Upper lobe of left lung (tissue), 6 donors: ENCODE measurements around the gene CNPY1. TPM values are rescaled to one million over a fixed set of nuclear protein-coding genes. Genes with fewer than 3 reads are reported as not detected.

Experiments
- ATAC-seq, 2 donors: fragments of 200-7000 bp; cut with Tn5 transposase; one replicate each; pipeline ENCODE4 v1.9.1; 2022; ENCODE audit warnings: mild to moderate bottlenecking in 2 of 2, moderate library complexity in 2 of 2; ENCODE audit not compliant: low FRiP score in 2 of 2
- DNase-seq, 2 donors: peaks; one replicate each; pipeline ENCODE4 v3.0.0-alpha.2; 2019 to 2020
- H3K27ac ChIP-seq, 4 donors: fragments of 200-600 bp; sonication (generic); one replicate each; pipeline ENCODE4 v1.5.1; 2016 to 2019
- H3K27me3 ChIP-seq, 4 donors: fragments of 200-600 bp; sonication (generic); one replicate each; pipeline ENCODE4 v1.5.1; 2017 to 2019
- H3K36me3 ChIP-seq, 4 donors: fragments of 200-600 bp; sonication (generic); one replicate each; pipeline ENCODE4 v1.5.1; 2016 to 2019
- H3K4me1 ChIP-seq, 4 donors: fragments of 200-600 bp; sonication (generic); one replicate each; pipeline ENCODE4 v1.5.1; 2018 to 2019
- H3K4me3 ChIP-seq, 4 donors: fragments of 200-600 bp; sonication (generic); one replicate each; pipeline ENCODE4 v1.5.1; 2017 to 2019; ENCODE audit warnings: mild to moderate bottlenecking in 2 of 4, moderate library complexity in 1 of 4
- H3K9me3 ChIP-seq, 4 donors: fragments of 200-600 bp; sonication (generic); one replicate each; pipeline ENCODE4 v1.5.1; 2018 to 2019
- EP300 ChIP-seq, 4 donors: sonication (generic); formaldehyde crosslinking; IDR thresholded peaks; one replicate each; pipeline ENCODE4 v1.5.1; 2017; ENCODE audit warnings: antibody characterized with exemption in 4 of 4, control low read depth in 2 of 4
- POLR2A ChIP-seq, 4 donors: fragments of 450-650 bp; IDR thresholded peaks; one replicate each; pipeline ENCODE4 v1.5.1; 2016 to 2017; ENCODE audit warnings: antibody characterized with exemption in 4 of 4, mild to moderate bottlenecking in 2 of 4
- POLR2AphosphoS5 ChIP-seq, 2 donors: sonication (generic); formaldehyde crosslinking; IDR thresholded peaks; one replicate each; pipeline ENCODE4 v1.5.1; 2017; ENCODE audit warnings: antibody characterized with exemption in 2 of 2
- WGBS, 2 donors: methylation state at CpG; one replicate each; pipeline ENCODE4 v1.1.5; 2017 to 2018; 5-methylcytosine and 5-hydroxymethylcytosine counted together
- total RNA-seq, 6 donors: library from RNA; depleted of rRNA in 4 of 6; stranded (reverse); fragments of >200 nt in 4 of 6; gene quantifications; one replicate each; pipeline versions ENCODE4 v1.1.0 to v1.2.1, GENCODE V29; 2016 to 2021
- TF ChIP-seq, protein P1 (sequence below), 6 experiments: fragments of 450-650 bp in 4 of 6; fragments of 200-600 bp in 2 of 6; sonication (generic) in 2 of 6; IDR thresholded peaks; one replicate each; pipeline ENCODE4 v1.5.1; 2016 to 2019; ENCODE audit warnings: antibody characterized with exemption in 6 of 6
- donor health status: DM: no; HTN: no; CAD: no; lungs with moderate emphysema.
- donor health status: DM: no; HTN: yes; CAD: no; lungs with severe emphysema.

The CNPY1 gene
- total RNA-seq, 6 donors from 2014 or later, result not detected

DNA sequence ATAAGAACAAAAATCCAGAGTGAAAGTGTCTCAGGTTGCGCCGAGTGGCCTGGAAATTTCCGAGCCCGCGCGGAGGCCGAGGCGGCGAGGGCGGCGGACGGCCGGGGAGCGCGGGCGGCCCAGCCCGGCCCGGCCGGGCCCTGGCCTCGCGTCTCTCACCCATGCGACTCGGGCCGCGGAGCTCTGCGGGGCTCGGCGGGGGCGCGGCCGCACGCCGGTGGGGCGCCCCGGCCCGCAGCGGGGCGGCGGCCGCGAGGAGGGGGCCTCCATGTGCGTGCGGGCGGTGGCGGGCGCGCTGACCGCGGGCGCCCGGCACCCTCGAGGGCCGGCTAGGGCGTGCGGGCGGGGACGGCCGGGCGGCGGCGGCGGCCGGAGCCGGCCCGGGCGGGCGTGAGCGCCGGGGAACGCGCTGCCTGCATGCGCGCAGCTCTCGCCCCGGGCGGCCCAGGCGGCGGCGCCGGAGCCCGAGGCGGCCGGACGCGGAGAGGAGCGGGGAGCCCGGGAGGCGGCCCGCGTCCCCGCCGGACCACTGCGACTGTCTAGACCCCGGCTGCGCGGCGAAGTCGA lies 88.7 kb downstream of the CNPY1 start:
- 8 to 9% methylated on average over 8 to 38 of the region's 98 CpGs for WGBS, 2 donors
- peaks cover 3 to 94% (median 62%) of the 10 kb centered on the region in 4 donors for H3K27me3 ChIP-seq
- no peak for TF ChIP-seq EP300 (IDR thresholded peaks at IDR 0.05)
- TF ChIP-seq POLR2A (IDR thresholded peaks at IDR 0.05), result no peak
- peaks cover 29 to 58% (median 33%) of the 10 kb centered on the region in 4 donors for H3K4me1 ChIP-seq
- H3K27ac ChIP-seq, result no peak overlapping the region
- H3K4me3 ChIP-seq, result peak overlapping the region in 3 of 4 donors; percentile 31 to 52 (median 52)
- no peaks in the 10 kb centered on the region for H3K9me3 ChIP-seq
- H3K36me3 ChIP-seq, result no peaks in the 10 kb centered on the region
- DNase-seq, result peak in 1 of 2 donors; percentile 76
- no peak for ATAC-seq

DNA sequence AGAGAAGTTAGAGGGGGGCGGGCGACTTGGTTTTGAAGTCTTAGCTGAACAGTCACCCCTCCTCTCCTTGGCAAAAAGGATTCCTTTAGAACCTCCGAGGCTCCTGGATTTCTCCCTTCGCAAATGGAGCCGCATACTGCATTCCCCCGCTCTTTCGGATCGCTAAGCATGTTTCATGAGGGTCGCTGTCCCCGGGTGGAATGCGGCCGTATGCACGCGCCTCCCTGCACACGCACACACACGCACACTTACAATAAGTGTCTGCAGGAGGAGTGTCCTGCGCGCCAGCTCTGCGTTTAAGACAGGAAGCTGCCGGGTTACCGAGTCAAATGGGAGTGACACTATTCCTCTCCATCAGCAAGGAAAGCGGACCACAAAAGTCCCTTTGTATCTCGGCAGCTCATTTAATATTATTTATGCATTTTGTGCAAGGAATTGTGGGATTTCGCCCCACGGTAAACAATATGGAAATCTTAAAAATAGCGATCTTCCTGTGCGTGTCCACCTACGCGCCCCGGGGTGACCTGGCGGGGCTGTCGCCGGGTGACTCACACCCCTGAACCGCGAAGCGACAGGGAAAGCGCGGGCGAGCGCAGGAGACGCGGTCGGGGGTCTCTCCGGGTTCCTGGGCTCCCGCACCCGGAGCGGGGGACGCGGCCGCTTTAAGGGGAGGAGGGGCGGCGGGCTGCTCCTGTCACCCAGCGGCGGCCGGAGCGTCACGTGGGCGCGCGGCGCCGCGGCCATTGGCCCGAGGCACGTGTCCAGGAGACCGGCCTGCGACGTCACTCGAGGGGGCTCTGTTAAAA lies 89.4 kb downstream of the CNPY1 start:
- TF ChIP-seq, protein P1, sequence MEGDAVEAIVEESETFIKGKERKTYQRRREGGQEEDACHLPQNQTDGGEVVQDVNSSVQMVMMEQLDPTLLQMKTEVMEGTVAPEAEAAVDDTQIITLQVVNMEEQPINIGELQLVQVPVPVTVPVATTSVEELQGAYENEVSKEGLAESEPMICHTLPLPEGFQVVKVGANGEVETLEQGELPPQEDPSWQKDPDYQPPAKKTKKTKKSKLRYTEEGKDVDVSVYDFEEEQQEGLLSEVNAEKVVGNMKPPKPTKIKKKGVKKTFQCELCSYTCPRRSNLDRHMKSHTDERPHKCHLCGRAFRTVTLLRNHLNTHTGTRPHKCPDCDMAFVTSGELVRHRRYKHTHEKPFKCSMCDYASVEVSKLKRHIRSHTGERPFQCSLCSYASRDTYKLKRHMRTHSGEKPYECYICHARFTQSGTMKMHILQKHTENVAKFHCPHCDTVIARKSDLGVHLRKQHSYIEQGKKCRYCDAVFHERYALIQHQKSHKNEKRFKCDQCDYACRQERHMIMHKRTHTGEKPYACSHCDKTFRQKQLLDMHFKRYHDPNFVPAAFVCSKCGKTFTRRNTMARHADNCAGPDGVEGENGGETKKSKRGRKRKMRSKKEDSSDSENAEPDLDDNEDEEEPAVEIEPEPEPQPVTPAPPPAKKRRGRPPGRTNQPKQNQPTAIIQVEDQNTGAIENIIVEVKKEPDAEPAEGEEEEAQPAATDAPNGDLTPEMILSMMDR (IDR thresholded peaks at IDR 0.05), result no peak
- WGBS, 2 donors, result 4 to 5% methylated on average over 35 to 69 of the region's 69 CpGs
- peak; percentile 28 to 93 for DNase-seq
- Histone ChIP-seq H3K36me3 (no peaks in the 10 kb centered on the region), H3K27me3 (peaks cover 3 to 90% (median 60%) of the 10 kb centered on the region in 4 donors), H3K27ac (no peak overlapping the region), H3K4me3 (peak overlapping the region in 3 of 4 donors; percentile 31 to 52 (median 52)), H3K4me1 (peaks cover 29 to 58% (median 33%) of the 10 kb centered on the region in 4 donors), H3K9me3 (no peaks in the 10 kb centered on the region)
- peak in 1 of 2 donors; percentile 87 for ATAC-seq

DNA sequence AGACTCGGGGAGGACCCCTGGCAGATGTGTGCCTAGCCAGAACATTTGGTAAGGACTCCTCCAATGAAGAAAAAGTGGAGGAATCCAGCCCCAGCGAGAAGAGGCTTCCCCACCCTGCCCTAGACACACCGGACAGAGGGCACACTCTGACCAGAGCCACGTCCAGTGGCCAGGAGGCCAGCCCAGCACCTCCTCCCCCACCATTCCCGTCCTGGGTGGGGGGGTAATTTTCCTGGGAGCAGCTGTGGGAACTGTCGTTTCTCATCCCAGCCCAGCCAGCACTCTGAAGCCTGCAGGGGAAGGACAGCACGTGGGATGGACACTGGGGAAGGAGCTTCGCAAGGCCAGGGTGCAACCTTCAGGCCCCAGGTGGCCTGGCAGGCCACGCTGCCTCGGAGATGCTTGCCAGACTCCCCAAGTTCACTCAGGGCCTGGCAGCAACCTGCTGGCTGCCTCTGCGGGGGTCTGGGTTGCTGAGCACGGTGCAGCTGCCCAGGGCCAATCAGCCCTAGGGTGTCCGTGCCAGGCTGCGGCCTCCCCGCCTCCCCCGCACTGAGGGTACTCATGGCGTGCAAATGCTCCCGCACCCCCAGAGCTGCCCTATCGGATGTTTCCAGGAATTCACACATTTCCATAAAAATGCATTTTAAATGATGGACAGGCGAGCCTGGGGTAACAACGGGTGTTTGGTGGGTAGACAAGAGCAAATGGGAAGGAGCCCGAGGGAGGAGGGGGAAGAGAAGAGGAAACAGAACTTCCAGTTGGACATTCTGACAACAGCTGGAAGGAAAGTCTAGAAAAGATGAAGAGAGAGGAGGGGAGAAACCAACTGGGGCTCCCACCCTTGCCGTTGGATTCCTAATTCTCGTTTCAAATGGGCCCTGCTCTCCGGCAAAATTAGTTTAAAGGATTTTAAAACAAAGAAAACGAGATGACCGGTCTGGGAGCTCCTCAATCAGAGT lies 90.3 kb downstream of the CNPY1 start:
- peaks cover 29 to 62% (median 33%) of the 10 kb centered on the region in 4 donors for H3K4me1 ChIP-seq
- H3K4me3 ChIP-seq, result no peak overlapping the region
- TF ChIP-seq, protein P1 (IDR thresholded peaks at IDR 0.05), result no peak
- TF ChIP-seq POLR2A (IDR thresholded peaks at IDR 0.05) (no peak), POLR2AphosphoS5 (IDR thresholded peaks at IDR 0.05) (no peak), EP300 (IDR thresholded peaks at IDR 0.05) (no peak)
- H3K9me3 ChIP-seq, result no peaks in the 10 kb centered on the region
- 5 to 10% methylated on average over 17 to 24 of the region's 27 CpGs for WGBS, 2 donors
- ATAC-seq (no peak), DNase-seq (peak in 1 of 2 donors; percentile 64)
- no peaks in the 10 kb centered on the region for H3K36me3 ChIP-seq
- peaks cover 3 to 90% (median 58%) of the 10 kb centered on the region in 4 donors for H3K27me3 ChIP-seq
- no peak overlapping the region for H3K27ac ChIP-seq

DNA sequence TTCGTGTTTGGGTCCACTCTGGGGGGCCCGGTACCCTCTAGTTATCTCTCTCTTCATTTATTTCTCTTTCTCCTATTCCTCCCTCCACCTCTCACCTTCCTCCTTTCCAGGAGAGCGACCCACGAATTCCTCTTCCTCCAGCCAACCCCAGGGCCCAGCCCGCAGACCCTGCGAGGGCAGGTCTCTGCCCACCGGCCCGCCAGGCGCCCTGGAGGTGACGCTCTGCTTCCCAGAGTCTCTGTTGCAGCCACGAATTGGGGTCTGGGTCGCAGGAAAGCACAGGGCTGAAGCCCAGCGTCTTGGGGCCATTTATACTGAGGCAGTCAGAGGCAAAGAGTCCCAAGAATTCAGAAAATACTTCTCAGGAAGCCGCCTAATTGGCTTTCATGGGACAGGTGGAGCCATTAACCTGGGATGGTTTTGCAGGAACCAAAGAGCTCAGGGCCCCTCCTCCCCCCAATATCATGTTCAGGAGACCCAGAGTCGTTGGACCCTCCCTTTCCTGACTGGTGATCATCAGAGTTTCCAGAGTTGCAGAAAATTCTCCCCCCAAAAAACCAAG lies 91.1 kb downstream of the CNPY1 start:
- Histone ChIP-seq H3K4me3 (no peak overlapping the region), H3K36me3 (no peaks in the 10 kb centered on the region), H3K27ac (no peak overlapping the region), H3K4me1 (peaks cover 29 to 70% (median 33%) of the 10 kb centered on the region in 4 donors), H3K27me3 (peaks cover 3 to 91% (median 58%) of the 10 kb centered on the region in 4 donors), H3K9me3 (no peaks in the 10 kb centered on the region)
- DNase-seq (peak in 1 of 2 donors; percentile 56), ATAC-seq (no peak)
- TF ChIP-seq EP300 (IDR thresholded peaks at IDR 0.05) (no peak), POLR2AphosphoS5 (IDR thresholded peaks at IDR 0.05) (no peak), POLR2A (IDR thresholded peaks at IDR 0.05) (no peak)
- TF ChIP-seq, protein P1 (IDR thresholded peaks at IDR 0.05), result no peak
- 4 to 6% methylated on average over 15 of the region's 15 CpGs for WGBS, 2 donors
